A549 (cell line): ENCODE measurements around the gene PCED1B. TPM values are rescaled to one million over a fixed set of nuclear protein-coding genes. Genes with fewer than 3 reads are reported as not detected.

Experiments
- ATAC-seq, 2 experiments: fragments of 200-7000 bp in 1 of 2; fragments of >200 bp in 1 of 2; cut with Nextera tagmentation in 1 of 2; cut with Tn5 transposase in 1 of 2; 3 replicates each; pipeline versions ENCODE4 v1.8.0 to v1.9.1; 2018 to 2020; ENCODE audit warnings: mild to moderate bottlenecking in 1 of 2, moderate library complexity in 1 of 2
- CTCF ChIA-PET: fragments of 300-600 bp; sonication (Branson Sonifier 250); formaldehyde crosslinking; extraction: SDS; loops from one replicate; lab custom pipeline; 2021; ENCODE audit warnings: antibody characterized with exemption, inconsistent platforms; lab: Yijun Ruan, JAX
- POLR2A ChIA-PET: fragments of 350-600 bp; formaldehyde crosslinking; extraction: SDS; loops from one replicate; lab custom pipeline; 2021; ENCODE audit warnings: antibody characterized with exemption, inconsistent platforms; lab: Yijun Ruan, JAX
- DNase-seq, 2 experiments: peaks; one replicate each; pipeline versions ENCODE4 v3.0.0 to v3.0.0-alpha.2; 2011 to 2016; ENCODE audit warnings: low read depth in 1 of 2, low spot score in 1 of 2
- FAIRE-seq: peaks from 2 replicates; lab custom pipeline; 2011; peaks lifted over from hg19 to GRCh38; lab: Jason Lieb, UNC
- H3K27ac ChIP-seq, 2 experiments: fragments of >200 bp; sonication (Bioruptor Twin); formaldehyde crosslinking; 3 replicates each; pipeline ENCODE4 v1.5.1; 2016 to 2017
- H3K4me1 ChIP-seq: fragments of >200 bp; sonication (Bioruptor Twin); formaldehyde crosslinking; 3 replicates; pipeline ENCODE4 v1.6.1; 2016
- H3K4me2 ChIP-seq: fragments of >200 bp; sonication (Bioruptor Twin); formaldehyde crosslinking; 3 replicates; pipeline ENCODE4 v1.6.1; 2016
- H3K4me3 ChIP-seq: fragments of >200 bp; sonication (Bioruptor Twin); formaldehyde crosslinking; 3 replicates; pipeline ENCODE4 v1.5.1; 2016
- H3K9me3 ChIP-seq: fragments of >200 bp; sonication (Bioruptor Twin); formaldehyde crosslinking; 3 replicates; pipeline ENCODE4 v1.6.1; 2016
- CBX8 ChIP-seq: fragments of 200-600 bp; sonication (generic); IDR thresholded peaks from 2 replicates; pipeline ENCODE4 v1.6.1; 2016
- CHD2 ChIP-seq: fragments of 150-350 bp; IDR thresholded peaks from 2 replicates; pipeline ENCODE4 v1.6.1; 2014; ENCODE audit warnings: low read length; ENCODE audit not compliant: partially characterized antibody
- CHD4 ChIP-seq: fragments of 200-600 bp; sonication (generic); IDR thresholded peaks from 2 replicates; pipeline ENCODE4 v1.6.1; 2016; ENCODE audit warnings: antibody characterized with exemption, mild to moderate bottlenecking, borderline replicate concordance
- EHF ChIP-seq: fragments of 250-450 bp; sonication (Bioruptor Pico); IDR thresholded peaks from 2 replicates; pipeline ENCODE4 v1.5.0; 2020; ENCODE audit warnings: mild to moderate bottlenecking
- FOSL2 ChIP-seq, 2 experiments: fragments of 450-650 bp in 1 of 2; fragments of >200 bp in 1 of 2; sonication (Bioruptor Twin) in 1 of 2; formaldehyde crosslinking; IDR thresholded peaks; 2 replicates each; pipeline versions ENCODE4 v1.5.0 to v1.6.1; 2016 to 2020; ENCODE audit warnings: mild to moderate bottlenecking in 1 of 2, moderate library complexity in 1 of 2
- GATA3 ChIP-seq: IDR thresholded peaks from 2 replicates; pipeline ENCODE4 v1.6.1; 2012; ENCODE audit warnings: borderline replicate concordance
- HEYL ChIP-seq: fragments of 250-450 bp; sonication (Bioruptor Pico); IDR thresholded peaks from 2 replicates; pipeline ENCODE4 v1.8.0; 2021; ENCODE audit warnings: mild to moderate bottlenecking, moderate library complexity
- HMGXB4 ChIP-seq: fragments of 250-450 bp; sonication (Bioruptor Pico); IDR thresholded peaks from 2 replicates; pipeline ENCODE4 v1.5.0; 2021; ENCODE audit warnings: mild to moderate bottlenecking, moderate library complexity, borderline replicate concordance
- HOXA7 ChIP-seq: fragments of 250-450 bp; sonication (Bioruptor Pico); IDR thresholded peaks from 2 replicates; pipeline ENCODE4 v1.5.0; 2020; ENCODE audit warnings: mild to moderate bottlenecking, moderate library complexity
- HOXB5 ChIP-seq: fragments of 250-450 bp; sonication (Bioruptor Pico); IDR thresholded peaks from 2 replicates; pipeline ENCODE4 v1.5.0; 2020; ENCODE audit warnings: mild to moderate bottlenecking, moderate library complexity
- JUNB ChIP-seq: fragments of >200 bp; sonication (Bioruptor Twin); formaldehyde crosslinking; IDR thresholded peaks from 2 replicates; pipeline ENCODE4 v1.6.1; 2016
- KDM5A ChIP-seq: fragments of 200-600 bp; sonication (generic); IDR thresholded peaks from 2 replicates; pipeline ENCODE4 v1.6.1; 2016; ENCODE audit warnings: antibody characterized with exemption, mild to moderate bottlenecking
- MAFK ChIP-seq: fragments of 450-650 bp; IDR thresholded peaks from 2 replicates; pipeline ENCODE4 v1.6.1; 2014; ENCODE audit not compliant: partially characterized antibody
- MYC ChIP-seq: IDR thresholded peaks from 2 replicates; pipeline ENCODE4 v1.6.1; 2012; ENCODE audit warnings: mild to moderate bottlenecking, inconsistent platforms, low read length, improper control_type of control experiment, borderline replicate concordance
- NR3C1 ChIP-seq: fragments of >200 bp; sonication (Bioruptor Twin); formaldehyde crosslinking; IDR thresholded peaks from 3 replicates; pipeline ENCODE4 v1.6.1; 2017
- PHF8 ChIP-seq: fragments of 200-600 bp; sonication (generic); IDR thresholded peaks from 2 replicates; pipeline ENCODE4 v1.6.1; 2016; ENCODE audit warnings: low read depth, mild to moderate bottlenecking, antibody characterized with exemption, moderate library complexity, borderline replicate concordance
- POLR2AphosphoS2 ChIP-seq: conservative IDR thresholded peaks from 2 replicates; pipeline ENCODE4 v1.6.1; 2012; ENCODE audit warnings: low read length, improper control_type of control experiment, inconsistent platforms
- RFX5 ChIP-seq: fragments of 450-650 bp; IDR thresholded peaks from 2 replicates; pipeline ENCODE4 v1.7.1; 2014; ENCODE audit warnings: antibody characterized with exemption, mild to moderate bottlenecking, moderate library complexity
- ZNF302 ChIP-seq: fragments of 250-450 bp; sonication (Bioruptor Pico); IDR thresholded peaks from 2 replicates; pipeline ENCODE4 v1.9.0; 2021; ENCODE audit warnings: inconsistent platforms, mild to moderate bottlenecking, moderate library complexity
- WGBS: methylation state at CpG from one replicate; pipeline ENCODE4 v1.1.6; 2017; ENCODE audit errors: missing lambda C conversion rate; 5-methylcytosine and 5-hydroxymethylcytosine counted together
- polyA plus RNA-seq, 4 experiments: library from polyadenylated mRNA; depleted of rRNA in 3 of 4; stranded (reverse); fragments of >200 nt; fragmentation: RNase III in 1 of 4; extraction: RNeasy Plus Mini Kit Qiagen cat#74134 plus additional on column Dnase treatment in 1 of 4; gene quantifications; 2 replicates in 3 of 4; 3 replicates in 1 of 4; pipeline ENCODE4 v1.2.3, GENCODE V29; 2011 to 2017
- TF ChIP-seq, protein P1 (sequence below): IDR thresholded peaks from 2 replicates; pipeline ENCODE4 v1.6.1; 2012; ENCODE audit warnings: low read depth, borderline replicate concordance
- TF ChIP-seq, protein P2 (sequence below): fragments of >200 bp; sonication (Bioruptor Twin); formaldehyde crosslinking; IDR thresholded peaks from 2 replicates; pipeline ENCODE4 v1.6.1; 2016

Gene PCED1B
- polyA plus RNA-seq, 2 of the 4 experiments (the other 2 are of a cell fraction): 74.6 to 108 TPM

DNA sequence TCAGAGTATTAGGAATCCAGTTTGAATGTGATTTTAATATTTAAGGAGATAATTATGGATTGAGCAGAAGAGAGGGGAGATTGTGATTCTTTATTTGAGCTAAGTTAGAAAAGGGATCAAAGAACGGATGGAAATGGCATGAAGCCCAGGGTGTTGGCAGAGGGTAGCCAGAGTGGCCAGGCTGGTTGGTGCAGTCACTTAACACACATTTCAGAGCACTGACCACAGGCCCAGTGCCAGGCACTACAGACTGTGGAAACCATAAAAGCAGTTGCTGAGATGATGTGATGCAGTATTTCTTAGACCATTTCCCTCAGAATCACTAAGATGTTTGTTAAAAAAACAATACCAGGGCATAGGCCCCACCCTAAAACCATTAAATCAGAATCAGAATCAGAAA is 168.0 kb downstream of the PCED1B start:
- CTCF ChIA-PET: interaction anchor here (1.0 kb wide), 1 partner anchor 7 kb away, joined by 3 read pairs; no protein-coding TSS in a partner anchor
- ATAC-seq (peak in 1 of 2 experiments; percentile 25; a peak in 2 of 6 replicates), FAIRE-seq (no peak), DNase-seq (no peak)
- peak overlapping the region; percentile 20; the same call in 1 of the 3 replicates for H3K4me2 ChIP-seq
- POLR2A ChIA-PET: no interaction called here
- H3K4me1 ChIP-seq: peaks cover 45% of the 10 kb centered on the region
- H3K27ac ChIP-seq: peak overlapping the region; percentile 70 to 87
- WGBS: 30% methylated on average over 1 of the region's 1 CpG
- H3K9me3 ChIP-seq: peaks cover 24% of the 10 kb centered on the region
- H3K4me3 ChIP-seq: no peak overlapping the region
- no peak for TF ChIP-seq HOXA7 (CRISPR knock-in tag)
- TF ChIP-seq PHF8: no peak
- TF ChIP-seq NR3C1: no peak
- TF ChIP-seq, protein P1, sequence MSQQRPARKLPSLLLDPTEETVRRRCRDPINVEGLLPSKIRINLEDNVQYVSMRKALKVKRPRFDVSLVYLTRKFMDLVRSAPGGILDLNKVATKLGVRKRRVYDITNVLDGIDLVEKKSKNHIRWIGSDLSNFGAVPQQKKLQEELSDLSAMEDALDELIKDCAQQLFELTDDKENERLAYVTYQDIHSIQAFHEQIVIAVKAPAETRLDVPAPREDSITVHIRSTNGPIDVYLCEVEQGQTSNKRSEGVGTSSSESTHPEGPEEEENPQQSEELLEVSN: no peak
- no peak for TF ChIP-seq GATA3
- TF ChIP-seq HEYL (CRISPR knock-in tag): no peak
- TF ChIP-seq CHD2: no peak
- TF ChIP-seq, protein P2, sequence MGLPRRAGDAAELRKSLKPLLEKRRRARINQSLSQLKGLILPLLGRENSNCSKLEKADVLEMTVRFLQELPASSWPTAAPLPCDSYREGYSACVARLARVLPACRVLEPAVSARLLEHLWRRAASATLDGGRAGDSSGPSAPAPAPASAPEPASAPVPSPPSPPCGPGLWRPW: no peak
- no peak for TF ChIP-seq MYC
- TF ChIP-seq RFX5: no peak
- no peak for TF ChIP-seq KDM5A

GRCh38 chr12:47249082-47249481 is 169.7 kb downstream of the PCED1B start:
- H3K9me3 ChIP-seq: peaks cover 32% of the 10 kb centered on the region
- peaks cover 45% of the 10 kb centered on the region for H3K4me1 ChIP-seq
- no peak overlapping the region for H3K4me3 ChIP-seq
- no peak for ATAC-seq
- POLR2A ChIA-PET: no interaction called here
- no peak for FAIRE-seq
- peak overlapping the region; percentile 78 to 89 for H3K27ac ChIP-seq
- H3K4me2 ChIP-seq: peak overlapping the region; percentile 33
- DNase-seq: no peak
- WGBS: 30% methylated on average over 4 of the region's 4 CpGs
- no peak for TF ChIP-seq EHF (CRISPR knock-in tag)
- TF ChIP-seq JUNB: no peak
- TF ChIP-seq CBX8: no peak
- no peak for TF ChIP-seq HEYL (CRISPR knock-in tag)
- TF ChIP-seq RFX5: no peak
- TF ChIP-seq POLR2AphosphoS2: no peak
- no peak for TF ChIP-seq PHF8
- no peak for TF ChIP-seq HMGXB4 (CRISPR knock-in tag)
- no peak for TF ChIP-seq GATA3
- no peak for TF ChIP-seq HOXB5 (CRISPR knock-in tag)
- CTCF ChIA-PET: interaction anchor here (0.8 kb wide), 1 partner anchor 19 kb away, joined by 3 read pairs; no protein-coding TSS in a partner anchor

GRCh38 chr12:47249719-47250357 is 170.4 kb downstream of the PCED1B start:
- ATAC-seq (peak in 1 of 2 experiments; percentile 58; a peak in 3 of 6 replicates), DNase-seq (peak in 1 of 2 experiments; percentile 49), FAIRE-seq (no peak)
- Histone ChIP-seq H3K4me2 (peak overlapping the region; percentile 33), H3K9me3 (peaks cover 39% of the 10 kb centered on the region), H3K27ac (peak overlapping the region; percentile 78 to 89), H3K4me1 (peaks cover 43% of the 10 kb centered on the region), H3K4me3 (no peak overlapping the region)
- no peak for TF ChIP-seq FOSL2 (IDR thresholded peaks at IDR 0.05)
- peak; percentile 45; the same call in 1 of the 2 replicates for TF ChIP-seq FOSL2 (CRISPR knock-in tag; IDR thresholded peaks at IDR 0.05)
- peak; percentile 73 for TF ChIP-seq MAFK
- TF ChIP-seq CHD4: no peak
- peak; percentile 57; the same call in 1 of the 2 replicates for TF ChIP-seq ZNF302
- 48% methylated on average over 7 of the region's 7 CpGs for WGBS
- POLR2A ChIA-PET: interaction anchor here (1.4 kb wide), 1 partner anchor 174 kb away, joined by 3 read pairs; no protein-coding TSS in a partner anchor
- CTCF ChIA-PET: interaction anchor here (0.7 kb wide), 1 partner anchor 14 kb away, joined by 3 read pairs; no protein-coding TSS in a partner anchor
